Parathyroid adenoma (tissue), 2 donors: ENCODE data around the gene SLC1A2.

Experiments
- H2AFZ ChIP-seq: fragments of 300-600 bp; sonication (generic); one replicate; pipeline ENCODE4 v1.7.0; 2017; ENCODE audit warnings: antibody characterized with exemption, mild to moderate bottlenecking
- H3K27ac ChIP-seq: fragments of 300-600 bp; sonication (generic); one replicate; pipeline ENCODE4 v1.7.0; 2017
- H3K27me3 ChIP-seq: fragments of 300-600 bp; sonication (generic); one replicate; pipeline ENCODE4 v1.7.0; 2017; ENCODE audit warnings: low read length; ENCODE audit not compliant: control insufficient read depth, insufficient read depth
- H3K36me3 ChIP-seq: fragments of 300-600 bp; sonication (generic); one replicate; pipeline ENCODE4 v1.7.0; 2017; ENCODE audit warnings: low read length; ENCODE audit not compliant: control insufficient read depth, insufficient read depth
- H3K4me1 ChIP-seq: fragments of 300-600 bp; sonication (generic); one replicate; pipeline ENCODE4 v1.7.0; 2017; ENCODE audit warnings: control low read depth
- H3K4me2 ChIP-seq: fragments of 300-600 bp; sonication (generic); one replicate; pipeline ENCODE4 v1.7.0; 2017; ENCODE audit warnings: low read length
- H3K4me3 ChIP-seq: fragments of 300-600 bp; sonication (generic); one replicate; pipeline ENCODE4 v1.7.0; 2017; ENCODE audit warnings: low read depth, low read length
- H3K79me2 ChIP-seq: fragments of 300-600 bp; sonication (generic); one replicate; pipeline ENCODE4 v1.7.0; 2017; ENCODE audit warnings: control low read depth
- H3K9ac ChIP-seq: fragments of 300-600 bp; sonication (generic); one replicate; pipeline ENCODE4 v1.7.0; 2017; ENCODE audit warnings: mild to moderate bottlenecking
- H3K9me3 ChIP-seq: fragments of 300-600 bp; sonication (generic); one replicate; pipeline ENCODE4 v1.7.0; 2017; ENCODE audit warnings: low read length; ENCODE audit not compliant: control insufficient read depth
- CTCF ChIP-seq: fragments of 300-600 bp; sonication (generic); IDR thresholded peaks from one replicate; pipeline ENCODE4 v1.7.0; 2017; ENCODE audit warnings: antibody characterized with exemption, mild to moderate bottlenecking
- donor health status: primary hyperparathyroidism.

The SLC1A2 gene

GRCh38 chr11:35432464-35432863 is 13.1 kb upstream of the SLC1A2 start:
- Histone ChIP-seq H3K9me3 (no peaks in the 10 kb centered on the region), H3K4me2 (no peak overlapping the region), H3K4me3 (no peak overlapping the region), H3K27ac (no peak overlapping the region), H3K27me3 (no peaks in the 10 kb centered on the region), H3K79me2 (no peaks in the 10 kb centered on the region), H3K4me1 (no peaks in the 10 kb centered on the region), H3K9ac (no peak overlapping the region), H3K36me3 (no peaks in the 10 kb centered on the region), H2AFZ (no peak overlapping the region)
- TF ChIP-seq CTCF = no peak

- no peak overlapping the region for H3K27ac ChIP-seq
Observed at GRCh38 chr11:35427071-35427470, 7.7 kb upstream of the SLC1A2 start.

GRCh38 chr11:35426351-35426750 is 7.0 kb upstream of the SLC1A2 start:
- TF ChIP-seq CTCF = no peak
- no peak overlapping the region for H3K4me3 ChIP-seq
- H3K4me2 ChIP-seq = no peak overlapping the region
- no peaks in the 10 kb centered on the region for H3K4me1 ChIP-seq
- no peaks in the 10 kb centered on the region for H3K9me3 ChIP-seq
- no peaks in the 10 kb centered on the region for H3K27me3 ChIP-seq
- no peak overlapping the region for H3K27ac ChIP-seq
- no peak overlapping the region for H2AFZ ChIP-seq
- no peaks in the 10 kb centered on the region for H3K79me2 ChIP-seq
- no peaks in the 10 kb centered on the region for H3K36me3 ChIP-seq
- no peak overlapping the region for H3K9ac ChIP-seq

More at GRCh38 chr11:35427071-35427470, 7.7 kb upstream of the SLC1A2 start:
- Histone ChIP-seq H3K4me2 (no peak overlapping the region), H3K36me3 (no peaks in the 10 kb centered on the region), H3K27me3 (no peaks in the 10 kb centered on the region), H3K4me3 (no peak overlapping the region), H3K79me2 (no peaks in the 10 kb centered on the region), H3K9ac (no peak overlapping the region), H2AFZ (no peak overlapping the region), H3K4me1 (no peaks in the 10 kb centered on the region), H3K9me3 (no peaks in the 10 kb centered on the region)
- no peak for TF ChIP-seq CTCF

GRCh38 chr11:35425603-35426212 is 6.3 kb upstream of the SLC1A2 start:
- Histone ChIP-seq H3K27ac (no peak overlapping the region), H3K79me2 (no peaks in the 10 kb centered on the region), H3K4me3 (no peak overlapping the region), H3K4me2 (no peak overlapping the region), H3K36me3 (no peaks in the 10 kb centered on the region), H2AFZ (no peak overlapping the region), H3K4me1 (no peaks in the 10 kb centered on the region), H3K9me3 (no peaks in the 10 kb centered on the region), H3K27me3 (no peaks in the 10 kb centered on the region), H3K9ac (no peak overlapping the region)
- TF ChIP-seq CTCF = no peak
